Liver (tissue), 9 donors: ENCODE data around the gene CDH13. TPM values are rescaled to one million over a fixed set of nuclear protein-coding genes. Genes with fewer than 3 reads are reported as not detected.

Experiments
- DNase-seq: peaks from one replicate; pipeline ENCODE4 v3.0.0-alpha.2; 2017; ENCODE audit warnings: low spot score
- H3K27ac ChIP-seq, 2 donors: one replicate each; pipeline ENCODE4 v1.7.0; 2013; ENCODE audit warnings: inconsistent platforms in 2 of 2, low read length in 2 of 2, control low read depth in 1 of 2, low read depth in 1 of 2, mild to moderate bottlenecking in 1 of 2
- H3K27me3 ChIP-seq, 4 donors: one replicate each; pipeline versions ENCODE4 v1.6.1 to v1.7.0; 2013; ENCODE audit warnings: low read length in 3 of 4, inconsistent platforms in 1 of 4, mild to moderate bottlenecking in 1 of 4, moderate library complexity in 1 of 4; ENCODE audit not compliant: control insufficient read depth in 4 of 4, insufficient read depth in 4 of 4
- H3K36me3 ChIP-seq, 4 donors: one replicate each; pipeline versions ENCODE4 v1.6.1 to v1.7.0; 2013; ENCODE audit warnings: low read length in 3 of 4, mild to moderate bottlenecking in 3 of 4, low read depth in 1 of 4, moderate library complexity in 1 of 4; ENCODE audit not compliant: control insufficient read depth in 4 of 4, insufficient read depth in 3 of 4
- H3K4me1 ChIP-seq, 4 donors: one replicate each; pipeline versions ENCODE4 v1.6.1 to v1.7.0; 2013; ENCODE audit warnings: low read length in 3 of 4, mild to moderate bottlenecking in 3 of 4, moderate library complexity in 1 of 4; ENCODE audit not compliant: control insufficient read depth in 4 of 4, insufficient read depth in 4 of 4
- H3K4me3 ChIP-seq, 3 donors: one replicate each; pipeline versions ENCODE4 v1.6.1 to v1.7.0; 2013; ENCODE audit warnings: low read length in 3 of 3, control low read depth in 1 of 3, low read depth in 1 of 3, mild to moderate bottlenecking in 1 of 3
- H3K9ac ChIP-seq, 2 donors: one replicate each; pipeline ENCODE4 v1.7.0; 2013; ENCODE audit warnings: low read length in 2 of 2, mild to moderate bottlenecking in 2 of 2, moderate library complexity in 2 of 2, control low read depth in 1 of 2, low read depth in 1 of 2
- H3K9me3 ChIP-seq, 4 donors: one replicate each; pipeline versions ENCODE4 v1.6.1 to v1.7.0; 2013; ENCODE audit warnings: low read length in 3 of 4; ENCODE audit not compliant: control insufficient read depth in 4 of 4
- ATF3 ChIP-seq: IDR thresholded peaks from 2 replicates; pipeline ENCODE4 v1.6.1; 2016; ENCODE audit warnings: antibody characterized with exemption
- CTCF ChIP-seq: fragments of 150-350 bp; IDR thresholded peaks from 2 replicates; pipeline ENCODE4 v1.5.1; 2017; ENCODE audit warnings: improper control_type of control experiment, low read depth, low read length; ENCODE audit not compliant: missing input control
- EGR1 ChIP-seq, 2 donors: IDR thresholded peaks; 2 replicates each; pipeline ENCODE4 v1.6.1; 2016 to 2018; ENCODE audit warnings: antibody characterized with exemption in 2 of 2, low read depth in 2 of 2
- FOXA2 ChIP-seq: IDR thresholded peaks from 2 replicates; pipeline ENCODE4 v1.6.1; 2016; ENCODE audit warnings: antibody characterized with exemption
- GABPA ChIP-seq, 2 donors: IDR thresholded peaks in 1 of 2; conservative IDR thresholded peaks in 1 of 2; 2 replicates each; pipeline ENCODE4 v1.6.1; 2016; ENCODE audit warnings: antibody characterized with exemption in 2 of 2, mild to moderate bottlenecking in 1 of 2, moderate library complexity in 1 of 2
- HNF4A ChIP-seq, 2 donors: conservative IDR thresholded peaks; 2 replicates each; pipeline ENCODE4 v1.6.1; 2016; ENCODE audit warnings: antibody characterized with exemption in 2 of 2, mild to moderate bottlenecking in 2 of 2
- JUND ChIP-seq, 2 donors: IDR thresholded peaks; 2 replicates each; pipeline ENCODE4 v1.6.1; 2016; ENCODE audit warnings: antibody characterized with exemption in 2 of 2
- MAX ChIP-seq: IDR thresholded peaks from 2 replicates; pipeline ENCODE4 v1.6.1; 2016; ENCODE audit warnings: antibody characterized with exemption
- NR2F2 ChIP-seq: IDR thresholded peaks from 2 replicates; pipeline ENCODE4 v1.6.1; 2016; ENCODE audit warnings: antibody characterized with exemption
- RAD21 ChIP-seq, 2 donors: IDR thresholded peaks; 2 replicates each; pipeline ENCODE4 v1.6.1; 2016; ENCODE audit warnings: antibody characterized with exemption in 2 of 2, mild to moderate bottlenecking in 2 of 2
- REST ChIP-seq: IDR thresholded peaks from 2 replicates; pipeline ENCODE4 v1.6.1; 2016; ENCODE audit warnings: antibody characterized with exemption, mild to moderate bottlenecking
- RXRA ChIP-seq, 2 donors: IDR thresholded peaks; 2 replicates each; pipeline ENCODE4 v1.6.1; 2017 to 2018; ENCODE audit warnings: antibody characterized with exemption in 2 of 2, mild to moderate bottlenecking in 1 of 2
- SP1 ChIP-seq: IDR thresholded peaks from 2 replicates; pipeline ENCODE4 v1.6.1; 2018; ENCODE audit warnings: antibody characterized with exemption, mild to moderate bottlenecking
- TAF1 ChIP-seq: conservative IDR thresholded peaks from 2 replicates; pipeline ENCODE4 v1.6.1; 2016; ENCODE audit warnings: antibody characterized with exemption, mild to moderate bottlenecking
- YY1 ChIP-seq: IDR thresholded peaks from 2 replicates; pipeline ENCODE4 v1.6.1; 2016; ENCODE audit warnings: antibody characterized with exemption, mild to moderate bottlenecking
- ZBTB33 ChIP-seq: IDR thresholded peaks from 2 replicates; pipeline ENCODE4 v1.6.1; 2016; ENCODE audit warnings: antibody characterized with exemption
- WGBS: extraction: QIAGEN DNeasy Blood & Tissue Kit; methylation state at CpG from one replicate; pipeline ENCODE4 v1.1.7; 2013; 5-methylcytosine and 5-hydroxymethylcytosine counted together
- polyA plus RNA-seq, 2 donors: library from polyadenylated mRNA; stranded (reverse) in 1 of 2; unstranded in 1 of 2; fragments of 200-250 nt in 1 of 2; fragments of >200 nt in 1 of 2; fragmentation: Nextera tagmentation in 1 of 2; extraction: Ambion mirVana in 1 of 2; gene quantifications; one replicate each; pipeline versions ENCODE4 v1.2.1 to v1.2.3, GENCODE V29; 2013 to 2015
- total RNA-seq, 2 donors: library from RNA; depleted of rRNA; stranded (reverse); fragments of >200 nt; gene quantifications; one replicate each; pipeline ENCODE4 v1.2.3, GENCODE V29; 2014
- donor health status: healthy.
- donor health status: healthy.
- donor health status: healthy.
- donor health status: healthy.
- donor health status: healthy.

The CDH13 gene
- total and polyA plus RNA-seq, 4 donors, result 0.21 to 1.5 (median 0.58) TPM

GRCh38 chr16:83315271-83315670 is 688.5 kb downstream of the CDH13 start:
- Histone ChIP-seq H3K9ac (no peak overlapping the region), H3K27ac (no peak overlapping the region), H3K36me3 (no peaks in the 10 kb centered on the region), H3K4me3 (no peak overlapping the region), H3K9me3 (no peaks in the 10 kb centered on the region), H3K27me3 (no peaks in the 10 kb centered on the region), H3K4me1 (no peaks in the 10 kb centered on the region)
- TF ChIP-seq MAX (no peak), CTCF (no peak), YY1 (no peak), ZBTB33 (no peak), JUND (IDR thresholded peaks at IDR 0.05) (no peak), HNF4A (conservative IDR thresholded peaks at IDR 0.05) (no peak), NR2F2 (no peak), EGR1 (IDR thresholded peaks at IDR 0.05; ENCODE audit: low read depth in 2 of 2) (no peak), RXRA (IDR thresholded peaks at IDR 0.05) (no peak), ATF3 (no peak), REST (no peak), TAF1 (no peak), SP1 (no peak), RAD21 (IDR thresholded peaks at IDR 0.05) (no peak), FOXA2 (no peak), GABPA (IDR thresholded peaks at IDR 0.05 in 1 of 2, conservative IDR thresholded peaks at IDR 0.05 in 1 of 2) (no peak)
- DNase-seq, result no peak
- WGBS, result 62% methylated on average over 2 of the region's 2 CpGs

GRCh38 chr16:83316458-83316857 is 689.7 kb downstream of the CDH13 start:
- no peak overlapping the region for H3K9ac ChIP-seq
- no peaks in the 10 kb centered on the region for H3K9me3 ChIP-seq
- no peaks in the 10 kb centered on the region for H3K36me3 ChIP-seq
- DNase-seq, result no peak
- TF ChIP-seq ZBTB33, result no peak
- TF ChIP-seq NR2F2, result no peak
- no peak overlapping the region for H3K27ac ChIP-seq
- H3K4me3 ChIP-seq, result no peak overlapping the region
- H3K4me1 ChIP-seq, result no peaks in the 10 kb centered on the region
- WGBS, result 53% methylated on average over 3 of the region's 3 CpGs
- H3K27me3 ChIP-seq, result no peaks in the 10 kb centered on the region
